Spleen (tissue), 11 donors: ENCODE data around the gene KLLN. TPM values are rescaled to one million over a fixed set of nuclear protein-coding genes. Genes with fewer than 3 reads are reported as not detected.

Experiments
- DNase-seq: peaks from one replicate; pipeline ENCODE4 v3.0.0-alpha.2; 2020
- H3K27ac ChIP-seq, 8 donors: fragments of 200-600 bp; sonication (generic) in 7 of 8; 1 replicate in 4 of 8; 2 replicates in 4 of 8; pipeline versions ENCODE4 v1.5.0 to v1.8.0; 2016 to 2021; ENCODE audit warnings: inconsistent platforms in 4 of 8, mild to moderate bottlenecking in 4 of 8, moderate library complexity in 1 of 8
- H3K27me3 ChIP-seq, 7 donors: fragments of 200-600 bp; sonication (generic) in 6 of 7; replicated peaks in 1 of 7; 1 replicate in 4 of 7; 2 replicates in 3 of 7; pipeline versions ENCODE4 v1.5.0 to v1.8.0; 2016 to 2021; ENCODE audit warnings: inconsistent platforms in 3 of 7, mild to moderate bottlenecking in 1 of 7
- H3K36me3 ChIP-seq, 6 donors: fragments of 200-600 bp; sonication (generic) in 5 of 6; 1 replicate in 4 of 6; 2 replicates in 2 of 6; pipeline versions ENCODE4 v1.5.0 to v1.8.0; 2016 to 2021; ENCODE audit warnings: inconsistent platforms in 2 of 6
- H3K4me1 ChIP-seq, 6 donors: fragments of 200-600 bp; sonication (generic) in 5 of 6; 1 replicate in 3 of 6; 2 replicates in 3 of 6; pipeline versions ENCODE4 v1.5.0 to v1.8.0; 2016 to 2021; ENCODE audit warnings: inconsistent platforms in 3 of 6
- H3K4me3 ChIP-seq, 8 donors: fragments of 200-600 bp; sonication (generic) in 7 of 8; 1 replicate in 4 of 8; 2 replicates in 4 of 8; pipeline versions ENCODE4 v1.5.0 to v1.8.0; 2016 to 2021; ENCODE audit warnings: inconsistent platforms in 4 of 8, mild to moderate bottlenecking in 4 of 8, moderate library complexity in 2 of 8
- H3K9me3 ChIP-seq, 8 donors: fragments of 200-600 bp; sonication (generic) in 7 of 8; 1 replicate in 4 of 8; 2 replicates in 4 of 8; pipeline versions ENCODE4 v1.5.0 to v1.8.0; 2016 to 2021; ENCODE audit warnings: inconsistent platforms in 4 of 8
- CTCF ChIP-seq, 11 experiments: fragments of 200-600 bp in 7 of 11; fragments of 450-650 bp in 4 of 11; sonication (generic) in 4 of 11; IDR thresholded peaks in 8 of 11; conservative IDR thresholded peaks in 3 of 11; 1 replicate in 7 of 11; 2 replicates in 4 of 11; pipeline versions ENCODE4 v1.4.0 to v1.8.0; 2016 to 2021; ENCODE audit warnings: antibody characterized with exemption in 11 of 11, inconsistent platforms in 4 of 11, mild to moderate bottlenecking in 1 of 11
- POLR2A ChIP-seq, 3 donors: fragments of 450-650 bp; IDR thresholded peaks; one replicate each; pipeline ENCODE4 v1.5.1; 2017; ENCODE audit warnings: antibody characterized with exemption in 3 of 3, mild to moderate bottlenecking in 1 of 3
- POLR2AphosphoS5 ChIP-seq, 3 donors: sonication (generic); formaldehyde crosslinking; IDR thresholded peaks; one replicate each; pipeline ENCODE4 v1.5.1; 2017; ENCODE audit warnings: antibody characterized with exemption in 3 of 3
- WGBS, 5 donors: extraction: QIAGEN DNeasy Blood & Tissue Kit in 3 of 5; methylation state at CpG; one replicate each; pipeline versions ENCODE4 v1.1.5 to v1.1.7; 2013 to 2018; 5-methylcytosine and 5-hydroxymethylcytosine counted together
- intact Hi-C: fragments of 100-400 bp; cut with DNase I; formaldehyde crosslinking; loops from one replicate; pipeline ENCODE4 v1.15.0; 2023; ENCODE audit warnings: low total_unique reads
- polyA plus RNA-seq, 3 donors: library from polyadenylated mRNA; stranded (reverse); fragments of 200-250 nt; gene quantifications; one replicate each; pipeline ENCODE4 v1.2.1, GENCODE V29; 2013
- total RNA-seq, 7 donors: library from RNA; depleted of rRNA in 3 of 7; stranded (reverse); fragments of >200 nt in 3 of 7; fragmentation: NEBNext Ultra II Directional in 4 of 7; extraction: Animal tissue kit (Norgen Biotek cat#: 25700) in 4 of 7; gene quantifications; one replicate each; pipeline versions ENCODE4 v1.1.0 to v1.2.1, GENCODE V29; 2016 to 2021
- donor health status: healthy with polysubstance abuse.
- donor health status: DM: no; HTN: no; CAD: no; lungs with moderate emphysema.
- donor health status: DM: no; HTN: no; CAD: no.
- donor health status: Bipolar disorder and iron deficiency.
- donor health status: healthy.
- donor health status: DM: no; HTN: no; CAD: no.
- donor health status: DM: yes; HTN: yes; CAD: no.

KLLN gene
- total and polyA plus RNA-seq, 10 donors = 0.52 to 2.2 (median 0.99) TPM

DNA sequence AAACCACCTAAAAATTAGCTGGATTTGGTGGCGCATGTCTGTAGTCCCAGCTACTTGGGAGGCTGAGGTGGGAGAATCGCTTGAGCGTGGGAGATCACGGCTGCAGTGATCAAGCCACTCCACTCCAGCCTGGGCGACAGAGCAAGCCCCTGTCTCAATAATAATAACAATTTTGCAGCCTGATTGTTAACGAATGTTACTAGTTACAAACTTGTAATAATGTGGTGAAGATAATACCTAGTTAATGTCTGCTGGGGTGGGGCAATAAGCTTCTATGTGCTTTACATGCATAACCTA, 44.1 kb downstream of the KLLN start:
- TF ChIP-seq POLR2A (IDR thresholded peaks at IDR 0.05) = no peak
- no peak for TF ChIP-seq POLR2AphosphoS5 (IDR thresholded peaks at IDR 0.05)
- no peak for TF ChIP-seq CTCF (IDR thresholded peaks at IDR 0.05 in 8 of 11, conservative IDR thresholded peaks at IDR 0.05 in 3 of 11)
- Histone ChIP-seq H3K4me3 (peak overlapping the region in 1 of 8 donors; percentile 74), H3K27me3 (no peaks in the 10 kb centered on the region), H3K27ac (peak overlapping the region in 4 of 8 donors; percentile 88 to 94 (median 91)), H3K36me3 (peaks cover 0 to 2% (median under 1%) of the 10 kb centered on the region in 6 donors), H3K9me3 (no peaks in the 10 kb centered on the region), H3K4me1 (peaks cover 15 to 47% (median 40%) of the 10 kb centered on the region in 6 donors)
- 89 to 95% (median 92%) methylated on average over 6 of the region's 6 CpGs for WGBS, 5 donors
- intact Hi-C loops = no loop called here
- no peak for DNase-seq

GRCh38 chr10:87818505-87819288, 44.6 kb downstream of the KLLN start:
- DNase-seq = peak; percentile 73
- no peaks in the 10 kb centered on the region for H3K9me3 ChIP-seq
- peak overlapping the region; percentile 54 to 92 (median 76) for H3K4me3 ChIP-seq
- peak overlapping the region; percentile 77 to 94 (median 89) for H3K27ac ChIP-seq
- 16 to 21% (median 19%) methylated on average over 29 of the region's 29 CpGs for WGBS, 5 donors
- TF ChIP-seq CTCF (IDR thresholded peaks at IDR 0.05 in 8 of 11, conservative IDR thresholded peaks at IDR 0.05 in 3 of 11) = no peak
- peak in 1 of 3 donors; percentile 14 for TF ChIP-seq POLR2AphosphoS5 (IDR thresholded peaks at IDR 0.05)
- no peak for TF ChIP-seq POLR2A (IDR thresholded peaks at IDR 0.05)
- intact Hi-C loops = no loop called here
- no peaks in the 10 kb centered on the region for H3K27me3 ChIP-seq
- peaks cover 15 to 52% (median 41%) of the 10 kb centered on the region in 6 donors for H3K4me1 ChIP-seq
- H3K36me3 ChIP-seq = peaks cover 0 to 7% (median 3%) of the 10 kb centered on the region in 6 donors

DNA sequence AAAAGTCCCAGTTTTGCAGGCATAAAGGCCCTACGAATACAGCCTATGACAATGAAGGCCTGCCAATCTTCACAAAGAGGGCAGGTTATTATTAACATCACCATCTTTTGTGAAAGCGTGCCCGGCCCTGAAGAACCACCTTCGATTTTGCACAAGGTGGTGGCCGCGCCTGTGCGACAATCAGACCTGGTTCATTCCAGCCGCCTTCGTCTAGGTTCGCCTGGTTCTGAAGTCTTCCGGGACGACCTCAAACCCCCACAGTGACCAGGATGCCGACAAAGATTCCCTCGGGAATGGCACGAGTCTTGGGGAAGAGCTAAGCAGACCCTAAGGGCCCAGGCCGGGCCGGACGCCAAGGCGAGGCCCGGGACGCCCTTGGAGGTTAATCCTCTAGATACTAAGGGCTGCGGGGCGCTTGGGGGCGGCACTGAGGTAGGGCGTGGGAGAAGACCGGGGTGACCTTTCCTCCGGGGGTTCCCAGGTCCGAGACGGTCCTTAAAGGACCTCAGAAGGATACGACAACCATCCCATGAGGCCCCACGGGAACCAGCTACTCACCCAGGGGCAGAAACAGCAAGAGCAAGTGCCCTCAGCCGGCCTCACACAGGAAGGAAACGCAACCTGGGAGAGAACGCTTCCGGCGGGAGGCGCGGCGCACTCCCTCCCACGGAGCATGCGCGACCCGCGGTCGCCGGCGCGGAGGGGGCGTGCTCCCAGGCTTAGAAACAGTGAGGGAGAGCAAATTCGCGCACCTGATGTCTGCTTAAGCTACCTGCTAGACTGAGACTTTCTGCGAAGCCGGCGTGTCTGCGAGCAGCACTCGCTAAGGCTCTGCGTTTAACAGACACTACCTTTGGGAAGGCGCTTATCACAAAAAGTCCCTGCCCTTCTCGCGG, 45.5 kb downstream of the KLLN start, which contains the start of gene ATAD1:
TSS of gene ATAD1 (minus strand) at position 618 of the 896 bp plus-strand sequence. CDS start 3,627 bp downstream, outside the sequence.
- H3K27me3 ChIP-seq = no peaks in the 10 kb centered on the region
- H3K9me3 ChIP-seq = no peaks in the 10 kb centered on the region
- peak within 1 kb of the TSS; percentile 54 to 92 (median 76) for H3K4me3 ChIP-seq
- peak; percentile 96 for DNase-seq
- WGBS, 5 donors = 0% methylated on average over 53 to 60 of the region's 60 CpGs
- H3K36me3 ChIP-seq = peaks cover 0 to 15% (median 6%) of the 10 kb centered on the region in 6 donors
- peak; percentile 92 to 95 (median 94) for TF ChIP-seq POLR2AphosphoS5 (IDR thresholded peaks at IDR 0.05)
- TF ChIP-seq CTCF (IDR thresholded peaks at IDR 0.05 in 8 of 11, conservative IDR thresholded peaks at IDR 0.05 in 3 of 11) = peak in 3 of 11 experiments; percentile 8 to 17 (median 10)
- TF ChIP-seq POLR2A (IDR thresholded peaks at IDR 0.05) = peak in 1 of 3 donors; percentile 42
- H3K4me1 ChIP-seq = peaks cover 15 to 53% (median 41%) of the 10 kb centered on the region in 6 donors
- peak within 1 kb of the TSS; percentile 77 to 94 (median 89) for H3K27ac ChIP-seq
- intact Hi-C loops = no loop called here
